Neural cell (in vitro differentiated cells): ENCODE results near the gene NR4A2. TPM values are rescaled to one million over a fixed set of nuclear protein-coding genes. Genes with fewer than 3 reads are reported as not detected.

Experiments used
- H2AFZ ChIP-seq: fragments of 200-600, 300-800 bp; sonication (generic), shearing (Covaris generic); 2 replicates; pipeline ENCODE4 v1.6.0; 2014; ENCODE audit warnings: low read depth, mild to moderate bottlenecking, antibody characterized with exemption, low read length, moderate library complexity
- H3F3A ChIP-seq: fragments of 200-600 bp; shearing (Covaris generic); 2 replicates; pipeline ENCODE4 v1.6.1; 2016; ENCODE audit warnings: mild to moderate bottlenecking, moderate library complexity, mixed read lengths, antibody characterized with exemption, low read length; ENCODE audit not compliant: insufficient read depth, poor library complexity, severe bottlenecking
- H3K27ac ChIP-seq: fragments of 200-600, 300-800 bp; sonication (generic), shearing (Covaris generic); 2 replicates; pipeline ENCODE4 v1.5.1; 2014; ENCODE audit warnings: mild to moderate bottlenecking, low read length, moderate library complexity
- H3K27me3 ChIP-seq: fragments of 300-800, 200-600 bp; sonication (generic), shearing (Covaris generic); 2 replicates; pipeline ENCODE4 v1.6.0; 2014; ENCODE audit warnings: mild to moderate bottlenecking, low read depth, low read length, moderate library complexity; ENCODE audit not compliant: insufficient read depth
- H3K36me3 ChIP-seq: fragments of 300-800, 200-600 bp; sonication (generic), shearing (Covaris generic); 2 replicates; pipeline ENCODE4 v1.5.1; 2014; ENCODE audit warnings: mild to moderate bottlenecking, antibody characterized with exemption, low read length, moderate library complexity; ENCODE audit not compliant: insufficient read depth
- H3K4me2 ChIP-seq: fragments of 300-800, 200-600 bp; sonication (generic), shearing (Covaris generic); 2 replicates; pipeline ENCODE4 v1.6.0; 2014; ENCODE audit warnings: mild to moderate bottlenecking, low read length
- H3K4me3 ChIP-seq: fragments of 300-800, 200-600 bp; sonication (generic), shearing (Covaris generic); 2 replicates; pipeline ENCODE4 v1.5.1; 2014; ENCODE audit warnings: mild to moderate bottlenecking, low read length, moderate library complexity
- H3K79me2 ChIP-seq: fragments of 200-600 bp; shearing (Covaris generic); replicated peaks from 2 replicates; pipeline ENCODE4 v1.6.0; 2014; ENCODE audit warnings: mild to moderate bottlenecking, low read length, moderate library complexity; ENCODE audit not compliant: insufficient read depth
- H3K9ac ChIP-seq: fragments of 300-800, 200-600 bp; sonication (generic), shearing (Covaris generic); 2 replicates; pipeline ENCODE4 v1.6.1; 2016; ENCODE audit warnings: mild to moderate bottlenecking, low read length, mixed read lengths
- H3K9me2 ChIP-seq: fragments of 200-600 bp; shearing (Covaris generic); 2 replicates; pipeline ENCODE4 v1.6.1; 2016; ENCODE audit warnings: mild to moderate bottlenecking, low read length, mixed read lengths; ENCODE audit not compliant: insufficient read depth
- H3K9me3 ChIP-seq: fragments of 200-600, 300-800 bp; sonication (generic), shearing (Covaris generic); 2 replicates; pipeline ENCODE4 v1.6.1; 2016; ENCODE audit warnings: mild to moderate bottlenecking, mixed run types, low read length, moderate library complexity, mixed read lengths
- H4K20me1 ChIP-seq: fragments of 200-600 bp; shearing (Covaris generic); 2 replicates; pipeline ENCODE4 v1.6.1; 2016; ENCODE audit warnings: mild to moderate bottlenecking, mixed run types; ENCODE audit not compliant: insufficient read depth
- CTCF ChIP-seq: fragments of 450-650 bp; IDR thresholded peaks from 2 replicates; pipeline ENCODE4 v1.5.1; 2014; ENCODE audit warnings: antibody characterized with exemption, mild to moderate bottlenecking, moderate library complexity; ENCODE audit not compliant: poor library complexity, severe bottlenecking
- EP300 ChIP-seq: fragments of 450-650 bp; conservative IDR thresholded peaks from 2 replicates; pipeline ENCODE4 v1.6.1; 2014; ENCODE audit warnings: antibody characterized with exemption, mild to moderate bottlenecking, moderate library complexity; ENCODE audit not compliant: poor library complexity, severe bottlenecking
- EZH2 ChIP-seq: fragments of 200-600, 300-800 bp; shearing (Covaris generic), sonication (generic); IDR thresholded peaks from 2 replicates; pipeline ENCODE4 v1.6.1; 2014; ENCODE audit warnings: antibody characterized with exemption, low read length, borderline replicate concordance, mild to moderate bottlenecking; ENCODE audit not compliant: insufficient read depth, poor library complexity, severe bottlenecking
- MXI1 ChIP-seq: fragments of 450-650 bp; conservative IDR thresholded peaks from 2 replicates; pipeline ENCODE4 v1.6.1; 2014; ENCODE audit warnings: antibody characterized with exemption, mild to moderate bottlenecking; ENCODE audit not compliant: poor library complexity, severe bottlenecking
- POLR2AphosphoS5 ChIP-seq: IDR thresholded peaks from 2 replicates; pipeline ENCODE4 v1.6.1; 2012
- RAD21 ChIP-seq: fragments of 450-650 bp; conservative IDR thresholded peaks from 2 replicates; pipeline ENCODE4 v1.6.1; 2014; ENCODE audit warnings: antibody characterized with exemption, mild to moderate bottlenecking, moderate library complexity
- SMC3 ChIP-seq: fragments of 450-650 bp; conservative IDR thresholded peaks from 2 replicates; pipeline ENCODE4 v1.6.1; 2014; ENCODE audit warnings: antibody characterized with exemption, mild to moderate bottlenecking, moderate library complexity; ENCODE audit not compliant: poor library complexity
- TAF1 ChIP-seq: IDR thresholded peaks from 2 replicates; pipeline ENCODE4 v1.6.1; 2012; ENCODE audit warnings: low read depth
- polyA plus RNA-seq: library from polyadenylated mRNA; depleted of rRNA; stranded (reverse); fragments of >200 nt; gene quantifications from 2 replicates; pipeline ENCODE4 v1.2.3, GENCODE V29; 2014
- TF ChIP-seq, protein P1 (sequence below): IDR thresholded peaks from 2 replicates; pipeline ENCODE4 v1.6.1; 2012; ENCODE audit warnings: borderline replicate concordance

The NR4A2 gene
- polyA plus RNA-seq, 1 donor from 2014 or later, result 0.48 TPM

DNA sequence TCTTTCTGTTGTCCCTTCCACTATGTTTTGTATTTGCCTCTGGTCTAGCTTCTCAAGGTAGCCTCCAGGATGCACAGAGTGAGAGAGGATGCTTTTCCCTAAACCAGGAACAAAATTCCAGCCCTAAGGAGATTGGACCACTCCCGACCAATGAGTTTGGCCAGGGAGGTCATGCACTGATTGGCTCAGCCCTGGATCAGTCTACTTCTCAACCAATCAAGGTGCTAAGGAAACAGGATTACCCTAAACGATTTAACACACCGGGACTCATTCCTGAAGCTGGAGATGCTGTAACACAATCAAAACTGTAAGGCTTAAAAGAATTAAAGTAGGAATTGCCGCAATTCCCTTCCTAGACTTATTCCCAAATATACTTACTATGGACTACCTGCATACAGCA lies 34.2 kb upstream of the NR4A2 start:
- no peak overlapping the region for H2AFZ ChIP-seq
- H3K9me3 ChIP-seq, result no peaks in the 10 kb centered on the region
- H3F3A ChIP-seq, result no peaks in the 10 kb centered on the region
- no peaks in the 10 kb centered on the region for H3K36me3 ChIP-seq
- no peaks in the 10 kb centered on the region for H4K20me1 ChIP-seq
- H3K4me3 ChIP-seq, result no peak overlapping the region
- TF ChIP-seq, protein P1, sequence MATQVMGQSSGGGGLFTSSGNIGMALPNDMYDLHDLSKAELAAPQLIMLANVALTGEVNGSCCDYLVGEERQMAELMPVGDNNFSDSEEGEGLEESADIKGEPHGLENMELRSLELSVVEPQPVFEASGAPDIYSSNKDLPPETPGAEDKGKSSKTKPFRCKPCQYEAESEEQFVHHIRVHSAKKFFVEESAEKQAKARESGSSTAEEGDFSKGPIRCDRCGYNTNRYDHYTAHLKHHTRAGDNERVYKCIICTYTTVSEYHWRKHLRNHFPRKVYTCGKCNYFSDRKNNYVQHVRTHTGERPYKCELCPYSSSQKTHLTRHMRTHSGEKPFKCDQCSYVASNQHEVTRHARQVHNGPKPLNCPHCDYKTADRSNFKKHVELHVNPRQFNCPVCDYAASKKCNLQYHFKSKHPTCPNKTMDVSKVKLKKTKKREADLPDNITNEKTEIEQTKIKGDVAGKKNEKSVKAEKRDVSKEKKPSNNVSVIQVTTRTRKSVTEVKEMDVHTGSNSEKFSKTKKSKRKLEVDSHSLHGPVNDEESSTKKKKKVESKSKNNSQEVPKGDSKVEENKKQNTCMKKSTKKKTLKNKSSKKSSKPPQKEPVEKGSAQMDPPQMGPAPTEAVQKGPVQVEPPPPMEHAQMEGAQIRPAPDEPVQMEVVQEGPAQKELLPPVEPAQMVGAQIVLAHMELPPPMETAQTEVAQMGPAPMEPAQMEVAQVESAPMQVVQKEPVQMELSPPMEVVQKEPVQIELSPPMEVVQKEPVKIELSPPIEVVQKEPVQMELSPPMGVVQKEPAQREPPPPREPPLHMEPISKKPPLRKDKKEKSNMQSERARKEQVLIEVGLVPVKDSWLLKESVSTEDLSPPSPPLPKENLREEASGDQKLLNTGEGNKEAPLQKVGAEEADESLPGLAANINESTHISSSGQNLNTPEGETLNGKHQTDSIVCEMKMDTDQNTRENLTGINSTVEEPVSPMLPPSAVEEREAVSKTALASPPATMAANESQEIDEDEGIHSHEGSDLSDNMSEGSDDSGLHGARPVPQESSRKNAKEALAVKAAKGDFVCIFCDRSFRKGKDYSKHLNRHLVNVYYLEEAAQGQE, result no peak
- TF ChIP-seq EZH2 (no peak), CTCF (no peak), EP300 (no peak), MXI1 (no peak), SMC3 (no peak), TAF1 (no peak), POLR2AphosphoS5 (no peak), RAD21 (no peak)
- no peaks in the 10 kb centered on the region for H3K79me2 ChIP-seq
- no peaks in the 10 kb centered on the region for H3K9me2 ChIP-seq
- H3K9ac ChIP-seq, result no peak overlapping the region
- H3K4me2 ChIP-seq, result no peak overlapping the region
- no peak overlapping the region for H3K27ac ChIP-seq
- H3K27me3 ChIP-seq, result no peaks in the 10 kb centered on the region

GRCh38 chr2:156363141-156363540 lies 30.6 kb upstream of the NR4A2 start:
- Histone ChIP-seq H3K79me2 (no peaks in the 10 kb centered on the region), H3K4me2 (no peak overlapping the region), H3K27me3 (no peaks in the 10 kb centered on the region), H3K9me3 (no peaks in the 10 kb centered on the region), H3F3A (no peaks in the 10 kb centered on the region), H3K9me2 (no peaks in the 10 kb centered on the region), H3K36me3 (no peaks in the 10 kb centered on the region), H2AFZ (no peak overlapping the region), H3K27ac (no peak overlapping the region), H3K9ac (no peak overlapping the region), H4K20me1 (no peaks in the 10 kb centered on the region), H3K4me3 (no peak overlapping the region)
- TF ChIP-seq SMC3 (no peak), CTCF (no peak), MXI1 (no peak), TAF1 (no peak), POLR2AphosphoS5 (no peak), EZH2 (no peak), EP300 (no peak), RAD21 (no peak)
- TF ChIP-seq, protein P1, result no peak
